DMS53 treated with DMSO at 0.1 percent for 48 hours (cell line): ENCODE data around the gene MEGF11.

Experiments
- DNase-seq: peaks from one replicate; lab custom pipeline; 2025; ENCODE audit not compliant: unreplicated experiment; lab: John Stamatoyannopoulos, UW

Gene MEGF11

DNA sequence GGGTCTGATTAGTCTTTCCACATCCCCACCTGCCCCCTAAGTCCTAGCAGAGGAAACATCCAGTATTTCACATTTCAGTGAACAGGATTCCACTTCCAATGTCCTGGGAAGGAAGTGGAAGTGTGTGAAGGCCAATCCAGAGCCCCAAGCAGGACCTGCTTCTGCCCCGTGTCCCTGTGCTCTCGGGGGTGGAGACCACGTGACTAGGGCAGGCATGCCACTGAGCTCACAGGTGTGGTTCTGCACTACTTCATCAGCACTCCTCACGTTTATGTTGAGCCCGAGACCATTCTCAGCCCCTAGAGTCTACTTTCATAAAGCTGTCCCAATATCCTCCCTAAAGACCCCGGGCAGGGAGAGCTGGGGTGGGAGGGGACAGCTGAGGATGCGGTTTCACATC lies 299.9 kb downstream of the MEGF11 start:
- DNase-seq, result peak; percentile 36

DNA sequence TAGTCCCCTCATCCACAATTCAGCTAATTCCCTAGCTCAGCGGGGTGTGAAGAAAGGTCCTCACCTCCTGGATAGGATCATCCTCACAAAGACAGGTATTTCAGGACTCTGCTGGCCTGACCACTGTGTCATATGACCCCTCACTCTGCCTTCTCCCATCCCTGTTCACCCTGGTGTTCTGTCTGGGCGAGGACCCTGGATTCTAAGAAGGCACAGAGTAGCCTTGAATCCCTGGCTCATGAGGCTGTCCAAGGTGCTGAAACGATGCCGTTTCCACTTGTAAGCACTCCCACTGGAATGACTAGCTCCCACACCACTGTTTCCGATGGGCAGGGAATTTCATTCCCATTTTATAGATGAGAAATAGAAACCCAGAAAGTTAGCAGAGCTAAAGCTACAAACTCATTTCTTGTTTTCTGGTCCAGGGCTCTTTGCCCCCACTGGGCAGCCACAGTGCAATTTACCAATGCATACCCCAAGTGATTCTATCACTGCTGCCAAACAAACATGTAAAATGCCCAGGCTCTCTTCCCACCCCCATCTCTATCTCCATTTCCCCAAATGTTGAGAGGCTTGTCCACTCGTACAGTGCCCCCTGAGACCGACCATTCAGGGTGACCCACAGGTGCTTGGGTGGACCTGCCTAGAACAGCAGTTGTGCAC lies 301.0 kb downstream of the MEGF11 start:
- DNase-seq, result no peak

DNA sequence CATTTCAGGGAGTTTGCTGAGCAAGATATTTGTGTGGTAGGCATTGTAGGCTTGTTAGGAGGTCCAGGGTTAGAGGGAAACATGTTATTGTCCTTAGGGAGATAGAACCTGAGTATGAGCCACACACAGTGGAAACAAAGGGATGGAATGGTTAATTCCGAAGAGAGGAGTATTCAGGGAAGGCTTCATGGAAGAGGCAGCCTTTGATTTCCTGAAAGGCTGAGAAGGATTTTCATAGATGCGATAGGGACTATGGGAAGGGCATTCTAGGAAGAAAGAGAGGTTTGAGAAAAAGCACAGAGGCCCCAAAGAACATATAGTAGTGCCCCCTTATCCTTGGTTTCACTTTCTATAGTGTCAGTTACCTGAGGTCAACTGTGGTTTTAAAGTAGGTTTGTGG lies 302.5 kb downstream of the MEGF11 start:
- no peak for DNase-seq

DNA sequence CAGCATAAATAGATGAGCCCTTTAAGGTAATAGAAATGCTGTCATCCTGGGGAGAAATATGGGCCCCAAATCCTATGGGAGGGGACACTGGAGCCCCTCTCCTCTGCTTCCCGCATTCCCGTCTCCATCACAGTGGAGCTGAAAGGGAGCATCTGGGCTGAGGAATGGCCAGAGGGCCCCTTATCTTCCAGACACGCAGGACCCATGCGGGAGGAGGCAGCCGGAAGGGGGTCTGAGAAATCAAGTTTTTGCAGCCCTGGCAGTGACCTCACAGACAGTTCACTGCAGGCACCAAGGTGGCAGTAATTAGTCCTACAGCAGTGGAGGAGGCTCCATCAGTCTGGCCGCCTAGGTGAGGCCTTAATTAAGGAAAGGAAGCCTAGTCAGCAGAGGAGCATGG lies 304.1 kb downstream of the MEGF11 start:
- no peak for DNase-seq

DNA sequence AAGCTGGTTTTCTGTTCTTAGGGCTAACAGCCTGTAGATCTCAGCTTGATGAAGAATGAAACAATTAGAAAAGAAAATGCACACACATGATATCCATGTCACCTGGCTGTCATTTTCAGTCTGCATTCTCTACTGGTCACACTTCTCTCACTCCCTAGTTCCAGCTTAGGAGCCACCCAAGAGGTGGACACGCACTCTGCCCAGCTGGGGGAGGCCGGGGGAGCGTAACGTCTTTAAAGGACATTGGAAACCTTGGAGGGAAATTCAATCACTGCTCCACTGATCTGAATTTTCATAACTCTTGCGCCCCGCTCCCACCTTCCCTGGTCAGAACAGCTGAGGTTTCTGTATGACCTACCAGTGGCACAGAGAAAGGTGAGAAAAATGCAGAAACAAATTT lies 304.5 kb downstream of the MEGF11 start:
- DNase-seq, result no peak

DNA sequence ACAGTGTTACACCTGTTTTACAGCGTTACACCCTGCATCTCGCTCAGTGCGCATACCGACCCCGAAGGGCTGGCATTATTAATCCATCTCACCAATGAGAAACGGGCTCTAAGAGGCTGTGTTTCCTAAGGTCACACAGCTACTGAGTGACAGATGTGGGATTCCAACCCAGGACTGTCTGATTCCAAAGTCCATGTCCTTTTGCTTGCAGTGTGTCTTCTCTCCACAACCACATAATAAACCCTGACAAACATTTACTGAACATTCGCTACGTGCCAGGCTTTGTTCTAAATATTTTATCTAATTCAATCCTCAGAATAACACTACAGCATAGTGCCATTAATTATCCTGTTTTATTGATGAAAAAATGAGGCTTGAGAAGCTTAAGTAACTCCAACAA lies 305.2 kb downstream of the MEGF11 start:
- DNase-seq, result peak; percentile 5

DNA sequence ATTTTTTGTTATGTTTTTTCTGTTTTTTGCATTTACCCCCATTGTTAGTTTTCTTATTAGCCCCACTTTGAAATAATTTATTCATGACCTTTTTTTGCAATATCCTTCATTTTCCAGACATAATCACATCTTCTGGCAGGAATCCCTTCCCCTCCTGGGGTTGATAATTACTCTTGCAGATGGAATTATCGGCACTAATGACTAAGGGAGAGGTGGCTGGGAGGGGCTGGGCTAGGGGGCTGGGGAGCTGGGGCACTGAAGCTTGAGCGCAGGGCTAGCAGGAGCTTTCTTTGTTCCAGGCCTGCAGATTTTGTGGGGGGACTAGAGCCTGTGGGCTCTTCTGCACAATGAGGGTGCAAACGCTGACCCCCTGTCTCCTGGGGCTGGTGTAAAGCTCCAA lies 306.5 kb downstream of the MEGF11 start:
- no peak for DNase-seq

DNA sequence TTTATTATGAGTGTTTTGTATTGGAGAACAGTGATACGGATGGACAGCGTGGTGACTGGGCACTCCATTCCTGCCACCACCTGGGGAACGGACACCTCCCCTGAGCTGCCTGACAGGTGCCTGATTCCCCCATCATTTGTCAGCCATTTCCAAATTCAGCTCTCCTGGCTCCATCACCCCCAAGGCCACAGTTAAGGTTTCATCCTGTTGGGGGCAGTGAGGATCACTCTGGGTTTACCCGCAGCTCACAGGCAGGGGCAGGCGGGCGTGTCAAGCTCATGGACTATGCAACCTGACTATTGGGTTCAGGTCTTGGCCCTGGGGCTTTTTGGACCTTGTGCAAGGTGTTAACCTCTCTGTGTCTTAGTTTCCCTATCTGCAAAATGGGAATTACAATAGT lies 307.9 kb downstream of the MEGF11 start:
- no peak for DNase-seq

DNA sequence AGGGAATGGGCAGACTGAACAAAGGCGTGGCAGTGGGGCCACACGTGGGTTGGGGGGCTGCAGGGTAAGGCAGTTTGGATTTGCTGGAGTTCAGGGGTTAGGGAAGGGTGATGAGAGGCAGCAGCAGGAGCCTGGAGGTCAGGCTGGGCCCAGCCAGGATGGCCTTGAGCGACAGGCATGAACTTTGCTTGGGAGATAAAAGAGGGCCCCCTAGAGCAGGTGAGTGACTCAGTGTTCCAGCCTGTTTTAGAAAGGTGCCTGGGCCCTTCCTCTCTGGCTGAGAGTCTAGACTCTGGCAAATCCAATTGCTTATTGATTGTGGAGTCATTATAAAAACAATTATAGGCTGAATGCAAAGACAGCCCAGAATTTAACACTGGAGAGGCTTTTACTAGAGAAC lies 309.1 kb downstream of the MEGF11 start:
- no peak for DNase-seq

DNA sequence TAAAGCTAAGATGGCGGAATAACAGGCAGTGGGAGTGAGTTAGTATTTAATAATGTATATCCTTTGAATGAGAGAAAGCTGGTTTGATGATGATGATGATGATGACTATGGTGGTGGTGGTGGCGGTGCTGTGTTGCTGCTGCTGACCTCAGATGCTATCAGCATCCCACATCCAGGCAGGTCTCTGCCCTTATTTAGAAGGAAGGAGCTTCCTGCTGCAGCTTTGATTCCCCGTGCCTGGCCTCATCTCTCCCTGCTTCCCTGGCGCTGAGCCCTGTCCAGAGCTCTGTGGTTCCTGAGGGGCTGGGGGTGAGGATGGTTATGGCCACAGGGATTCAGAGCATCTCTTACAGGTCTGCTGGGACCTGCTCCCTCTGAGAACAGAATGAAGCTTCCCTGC lies 311.1 kb downstream of the MEGF11 start:
- peak; percentile 14 for DNase-seq

DNA sequence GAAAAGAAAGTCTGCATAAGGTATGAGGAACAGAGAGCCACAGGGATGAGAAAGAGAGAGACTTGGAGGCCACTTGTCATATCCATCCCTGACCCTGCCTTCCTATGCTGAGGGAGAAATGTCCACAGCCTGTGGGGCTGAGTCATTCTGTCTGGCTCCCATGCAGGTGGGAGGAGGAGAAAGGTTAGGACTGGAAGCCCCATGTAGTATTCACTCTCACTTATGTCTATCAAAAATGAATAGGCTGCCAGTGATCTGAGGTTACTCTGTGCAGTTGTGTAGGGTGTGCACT lies 313.0 kb downstream of the MEGF11 start:
- DNase-seq, result peak; percentile 89

DNA sequence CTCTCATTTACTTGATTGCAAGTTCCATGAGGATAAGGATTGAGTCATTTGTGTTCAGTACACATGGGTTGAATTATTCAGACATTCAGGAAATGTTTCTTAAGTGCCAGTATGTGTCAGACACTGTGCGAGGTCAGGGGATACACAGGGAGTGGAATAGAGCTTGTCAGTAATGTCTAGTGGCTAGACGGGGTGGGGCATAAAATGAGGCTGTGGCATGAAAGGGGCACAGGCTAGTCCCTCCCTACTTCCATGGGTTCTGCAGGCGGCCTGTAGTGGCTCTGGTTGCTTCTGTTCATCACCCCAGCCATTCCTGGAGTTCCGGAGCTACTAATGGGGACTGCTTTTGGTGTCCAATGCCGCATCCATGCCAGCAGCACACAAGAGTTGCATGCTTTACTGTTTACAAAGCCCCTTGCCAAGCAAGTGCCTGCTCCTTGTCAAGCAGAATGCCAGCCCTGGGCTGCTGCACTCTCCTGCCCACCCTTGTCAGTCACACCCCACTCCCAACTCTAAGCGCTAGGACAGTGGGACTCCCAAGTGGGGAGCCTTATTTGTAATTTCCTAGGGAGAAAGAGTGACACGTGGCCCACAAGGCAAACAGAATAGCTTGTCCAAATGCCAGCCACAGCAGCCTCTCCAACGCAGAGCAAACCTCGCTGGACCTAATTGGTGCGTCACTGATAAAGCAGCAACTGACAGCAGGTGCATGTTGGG lies 313.5 kb downstream of the MEGF11 start:
- peak; percentile 59 for DNase-seq

DNA sequence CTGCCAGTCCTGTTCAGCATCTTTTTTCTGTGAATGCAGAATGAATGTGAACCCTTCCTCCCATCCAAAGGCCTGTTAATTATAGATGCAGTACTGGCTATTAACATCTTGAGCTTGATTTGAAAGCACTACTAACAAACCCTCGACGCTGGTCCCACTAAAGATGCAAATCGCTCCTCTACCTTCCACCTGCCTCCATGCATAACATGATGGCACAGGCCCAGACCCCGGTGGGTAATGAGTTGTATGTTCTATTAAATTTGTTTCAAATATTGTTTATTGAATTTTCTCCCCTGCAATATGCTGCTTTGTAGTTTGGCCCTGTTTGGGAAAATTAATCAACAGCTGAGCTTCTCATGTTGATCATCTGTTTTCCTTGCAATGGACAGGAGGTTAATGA lies 314.9 kb downstream of the MEGF11 start:
- no peak for DNase-seq

DNA sequence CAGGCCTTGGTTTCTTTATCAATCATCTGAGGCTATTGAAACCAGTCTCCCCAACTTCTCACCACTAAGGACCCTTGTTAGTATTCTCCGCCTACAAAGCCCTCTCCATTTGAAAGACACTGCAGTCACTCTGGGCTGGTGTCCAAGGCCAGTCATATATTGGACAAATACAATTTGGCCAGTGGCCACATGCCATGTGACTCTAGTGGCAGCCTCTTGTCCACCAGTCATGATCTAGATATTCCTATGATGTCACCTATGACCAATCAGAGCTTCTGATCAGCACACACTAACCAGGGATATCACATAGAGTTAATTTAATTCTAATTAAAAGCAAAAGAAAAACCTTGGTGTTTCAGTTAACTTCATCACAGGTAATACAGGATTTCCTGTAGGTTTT lies 316.1 kb downstream of the MEGF11 start:
- DNase-seq, result no peak

DNA sequence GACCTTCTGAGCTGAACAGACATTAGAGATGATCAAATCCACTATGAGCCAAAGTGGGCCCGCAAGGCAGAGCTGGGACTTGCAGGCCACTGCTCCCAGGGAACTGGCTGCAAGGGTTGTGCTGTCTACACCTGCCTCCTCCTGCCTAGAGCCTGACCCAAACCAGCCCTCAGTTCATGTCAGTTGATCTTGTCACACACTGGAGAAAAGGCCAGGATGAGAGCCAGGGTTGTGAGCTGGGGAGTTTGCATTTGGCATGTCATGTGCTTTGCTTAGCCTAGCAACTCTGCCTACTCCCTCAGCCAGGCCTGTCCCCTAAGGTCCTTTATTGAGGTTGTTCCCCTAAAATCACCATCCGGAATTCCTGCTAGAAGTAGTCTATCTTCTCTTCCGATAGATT lies 316.5 kb downstream of the MEGF11 start:
- no peak for DNase-seq

DNA sequence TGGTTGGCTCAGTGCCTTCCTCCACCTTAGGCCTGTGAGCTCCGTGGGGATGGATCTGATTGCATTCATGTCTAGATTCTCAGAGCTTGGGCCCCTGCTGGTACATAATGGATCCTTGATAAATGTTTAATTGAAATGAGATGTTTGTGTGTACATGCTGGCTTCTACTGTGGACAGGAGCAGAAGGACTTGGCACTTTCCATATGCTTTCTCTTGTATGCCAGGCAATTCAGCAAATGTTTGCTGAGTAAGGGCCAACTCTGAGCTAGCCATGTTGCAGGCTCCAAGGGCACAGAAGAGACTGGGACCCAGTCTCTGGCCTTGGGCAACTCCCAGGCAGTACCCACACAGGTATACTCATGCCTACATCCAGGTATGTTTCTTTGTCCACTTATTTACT lies 317.3 kb downstream of the MEGF11 start:
- DNase-seq, result no peak

DNA sequence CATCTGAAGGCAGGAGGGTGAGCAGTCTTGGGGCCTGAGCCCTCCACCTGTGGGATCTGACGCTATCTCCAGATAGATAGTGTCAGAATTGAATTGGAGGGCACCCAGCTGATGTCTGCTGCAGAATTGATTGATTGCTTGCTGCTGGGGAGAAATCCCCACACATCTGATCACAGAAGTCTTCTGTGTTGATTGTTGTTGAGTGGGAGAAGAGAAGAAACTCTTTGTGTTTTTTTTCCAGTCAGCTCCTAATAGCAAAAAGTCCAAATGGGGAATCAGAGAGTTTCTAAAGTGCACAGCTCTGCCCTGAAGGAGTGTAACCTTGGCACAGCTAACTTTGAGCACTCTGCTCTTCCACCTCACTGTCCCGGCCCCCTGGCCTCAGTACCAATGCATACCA lies 318.2 kb downstream of the MEGF11 start:
- no peak for DNase-seq

DNA sequence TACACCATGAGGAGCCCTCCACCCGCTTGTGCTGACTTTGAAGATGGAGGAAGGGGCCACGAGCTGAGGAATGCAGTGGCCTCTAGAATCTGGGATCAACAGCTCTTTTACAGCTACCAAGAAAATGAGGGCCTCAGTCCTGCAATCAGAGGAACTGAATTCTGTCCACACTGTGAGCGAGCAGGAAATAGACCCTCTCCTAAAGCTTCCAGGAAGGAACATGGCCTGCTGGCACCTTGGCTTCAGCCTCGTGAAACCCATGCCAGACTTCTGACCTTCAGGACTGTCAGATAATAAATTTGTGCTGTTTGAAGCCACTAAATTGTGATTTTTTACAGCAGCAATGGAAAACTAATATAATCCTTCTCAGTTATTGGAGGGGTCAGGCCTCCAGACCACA lies 322.3 kb downstream of the MEGF11 start:
- no peak for DNase-seq

DNA sequence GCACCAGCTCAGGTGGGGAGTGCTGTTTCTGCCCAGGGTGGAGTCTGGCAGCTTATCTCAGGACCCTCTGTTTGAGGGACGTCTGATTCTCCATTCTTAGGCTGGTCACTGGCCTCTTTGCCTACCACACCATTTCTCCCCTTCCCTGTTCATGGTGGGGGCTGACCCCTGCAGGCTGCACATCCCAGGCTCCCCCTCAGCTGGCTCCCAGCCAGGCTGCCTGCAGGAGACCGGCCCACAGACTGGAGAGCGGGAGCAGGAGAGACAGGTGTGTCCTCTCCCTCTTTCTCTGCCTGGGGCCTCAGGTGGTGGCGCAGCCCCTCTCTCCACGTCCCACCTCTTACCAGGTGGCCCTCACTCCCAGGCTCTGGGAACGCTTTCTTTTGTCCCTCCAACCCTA lies 323.4 kb downstream of the MEGF11 start:
- DNase-seq, result no peak

DNA sequence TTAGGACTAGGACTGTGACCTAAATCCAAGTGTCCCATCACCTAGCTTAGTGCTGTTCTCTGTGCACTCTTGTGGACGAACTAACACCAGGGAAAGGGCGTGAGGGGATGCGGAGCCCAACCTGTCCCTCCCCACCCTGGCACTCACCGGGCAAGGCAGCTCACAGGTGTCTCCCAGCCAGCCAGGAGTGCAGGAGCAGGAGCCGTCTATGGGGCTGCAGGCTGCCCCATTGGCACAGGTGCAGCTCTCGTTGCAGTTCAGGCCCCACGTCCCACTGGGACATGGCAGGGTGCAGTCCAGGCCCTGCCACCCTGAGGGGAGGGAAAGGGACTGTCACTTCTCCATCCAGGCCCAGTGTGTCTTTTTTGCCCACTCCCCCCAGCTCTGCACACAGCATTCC lies 324.0 kb downstream of the MEGF11 start:
- no peak for DNase-seq

DNA sequence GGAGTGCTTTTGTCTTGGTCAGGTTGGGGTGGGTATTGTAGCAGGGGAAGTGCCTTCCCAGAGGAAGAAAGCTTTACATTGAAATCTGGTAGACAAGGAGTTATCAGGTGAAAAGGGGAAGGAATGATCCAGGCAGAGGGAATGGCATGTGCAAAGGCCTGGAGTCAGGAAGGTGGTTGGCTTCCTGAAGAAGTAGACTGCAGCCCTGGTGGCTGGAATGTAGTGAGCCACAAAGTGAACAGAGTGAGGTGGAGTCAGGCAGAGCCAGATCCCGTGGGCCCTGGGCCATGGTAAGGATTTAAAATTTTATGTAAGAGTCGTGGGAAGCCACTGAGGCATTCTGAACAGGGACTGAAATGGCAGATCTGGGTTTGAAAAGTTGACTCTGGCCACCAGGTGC lies 326.0 kb downstream of the MEGF11 start:
- no peak for DNase-seq

DNA sequence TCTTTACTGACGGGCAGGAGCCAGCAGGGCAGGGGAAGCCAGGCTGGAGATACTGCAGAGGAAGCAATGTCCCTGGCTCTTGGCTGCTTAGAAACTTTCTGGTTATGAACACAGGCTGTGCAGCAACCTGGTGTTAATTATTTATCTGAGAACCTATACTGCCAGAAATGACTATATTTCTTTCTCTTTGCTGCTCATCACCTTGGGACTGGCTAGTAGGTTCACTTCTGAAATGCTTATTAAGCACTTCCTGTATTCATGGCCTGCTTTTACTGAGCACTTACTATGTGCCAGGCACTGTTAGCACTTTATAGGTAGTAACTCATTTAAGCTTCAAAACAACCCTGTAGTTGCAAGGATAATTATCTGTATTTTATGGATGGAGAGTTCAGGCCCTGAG lies 326.7 kb downstream of the MEGF11 start:
- no peak for DNase-seq

DNA sequence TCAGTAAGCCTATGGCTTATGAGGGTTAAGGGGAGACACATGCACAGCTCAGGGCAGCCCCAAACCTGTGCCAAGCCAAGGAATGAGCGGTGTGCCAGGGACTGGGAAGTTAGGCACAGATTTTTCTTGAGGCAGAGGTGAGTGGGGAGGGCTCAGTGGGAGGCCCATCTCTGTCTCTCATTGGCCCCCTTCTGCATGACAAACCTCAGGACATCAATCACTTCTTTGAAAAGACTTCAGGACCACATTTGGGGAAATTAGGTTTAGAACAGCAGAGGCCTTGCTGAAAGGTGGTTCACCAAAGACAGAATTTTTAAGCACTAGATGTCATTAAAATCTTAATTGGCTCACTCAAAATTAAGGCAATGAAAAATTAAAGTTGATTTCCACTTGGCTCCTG lies 327.1 kb downstream of the MEGF11 start:
- no peak for DNase-seq
